GM10847 (cell line): ENCODE results near the gene TFAP2A.

Experiments
- POLR2A ChIP-seq: IDR thresholded peaks from 2 replicates; pipeline ENCODE4 v1.6.1; 2011; ENCODE audit not compliant: insufficient read length; ENCODE audit errors: extremely low read depth

The TFAP2A gene

DNA sequence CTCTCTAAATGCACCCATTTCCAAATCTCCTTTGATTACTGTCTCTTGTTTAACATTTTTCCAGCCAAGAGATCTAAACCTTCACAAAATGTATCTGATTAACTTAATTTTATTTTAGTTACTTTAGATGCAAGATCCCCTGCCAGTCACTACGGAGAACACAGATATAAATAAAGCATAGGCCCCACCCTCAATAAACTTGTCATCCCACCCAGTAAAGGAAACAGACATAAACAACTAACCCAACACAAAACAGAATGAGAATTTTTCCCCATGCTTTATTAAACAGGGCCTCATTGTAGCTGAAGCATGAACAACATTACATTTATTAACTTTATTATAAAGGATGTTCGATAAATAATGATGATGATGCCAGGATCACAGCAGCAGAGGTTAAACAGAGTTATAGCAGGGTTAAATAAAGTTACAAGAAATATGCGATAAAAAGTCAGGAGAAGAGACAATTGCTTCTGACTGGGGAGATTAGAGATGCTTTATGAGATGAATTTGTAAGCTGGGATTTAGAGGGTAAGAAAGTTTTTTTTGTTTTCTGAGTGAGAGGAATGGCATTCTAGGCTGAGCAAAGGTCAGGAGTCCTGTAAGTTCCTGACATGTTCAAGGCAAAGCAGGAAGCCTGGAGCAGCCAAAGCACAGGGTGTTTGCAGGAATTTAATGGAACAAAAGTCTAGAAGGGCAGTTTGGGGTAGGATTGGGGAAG is 41.1 kb downstream of the TFAP2A start:
- no peak for TF ChIP-seq POLR2A

DNA sequence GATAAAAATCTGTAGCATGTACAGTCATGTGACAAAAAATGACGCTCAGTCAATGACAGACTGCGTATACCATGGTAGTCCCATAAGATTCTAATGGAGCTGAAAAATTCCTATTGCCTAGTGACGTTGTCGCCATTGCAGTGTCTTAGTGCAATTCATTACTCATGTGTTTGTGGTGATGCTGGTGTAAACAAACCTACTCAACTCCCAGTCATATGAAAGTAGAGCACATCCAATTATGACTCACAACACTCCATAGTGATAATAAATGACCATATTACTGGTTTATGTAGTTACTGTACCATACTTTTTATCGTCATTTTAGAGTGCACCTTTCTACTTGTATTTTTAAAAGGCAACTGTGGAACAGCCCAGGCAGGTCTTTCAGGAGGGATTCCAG is 45.0 kb downstream of the TFAP2A start:
- no peak for TF ChIP-seq POLR2A

DNA sequence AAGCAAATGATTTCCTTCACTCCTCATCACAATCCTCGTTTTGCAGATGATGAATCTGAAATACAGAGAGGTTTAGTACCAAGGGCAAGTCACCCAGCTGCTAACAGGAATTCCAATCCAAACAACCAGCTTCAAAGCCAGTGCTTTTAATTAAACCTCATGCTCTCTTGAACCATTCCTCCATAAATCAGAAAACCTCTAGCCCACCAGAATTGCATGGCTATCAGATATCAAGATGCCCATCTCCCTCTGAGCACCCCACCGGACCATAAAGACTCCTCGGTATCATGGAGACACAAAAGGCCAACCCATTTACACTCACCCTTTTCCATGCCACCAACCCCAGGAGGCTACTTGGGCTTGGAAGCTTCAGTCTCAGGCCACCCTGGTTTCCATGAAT is 46.0 kb downstream of the TFAP2A start:
- no peak for TF ChIP-seq POLR2A

DNA sequence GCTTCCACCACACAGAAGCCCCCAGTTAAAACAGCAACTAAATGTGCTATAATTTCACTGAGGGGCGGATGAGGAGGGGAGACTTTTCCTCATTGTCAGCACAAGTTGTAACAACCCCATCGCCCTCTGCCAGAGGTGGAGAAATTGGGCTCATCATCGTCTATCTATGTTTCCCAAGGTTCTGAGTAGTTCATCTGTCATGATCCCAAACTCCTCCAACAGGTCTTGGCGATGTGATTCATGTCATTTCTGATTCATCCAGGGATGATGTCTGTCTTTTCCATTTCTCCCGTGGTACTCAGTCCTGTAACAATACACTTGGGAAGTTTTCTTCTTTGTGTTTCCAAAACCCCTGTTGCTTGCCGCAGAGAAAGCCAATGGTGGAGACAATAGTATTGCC is 51.0 kb downstream of the TFAP2A start:
- TF ChIP-seq POLR2A = no peak

GRCh38 chr6:10362300-10362699 is 52.6 kb downstream of the TFAP2A start:
- no peak for TF ChIP-seq POLR2A

GRCh38 chr6:10361428-10361827 is 53.4 kb downstream of the TFAP2A start:
- no peak for TF ChIP-seq POLR2A

DNA sequence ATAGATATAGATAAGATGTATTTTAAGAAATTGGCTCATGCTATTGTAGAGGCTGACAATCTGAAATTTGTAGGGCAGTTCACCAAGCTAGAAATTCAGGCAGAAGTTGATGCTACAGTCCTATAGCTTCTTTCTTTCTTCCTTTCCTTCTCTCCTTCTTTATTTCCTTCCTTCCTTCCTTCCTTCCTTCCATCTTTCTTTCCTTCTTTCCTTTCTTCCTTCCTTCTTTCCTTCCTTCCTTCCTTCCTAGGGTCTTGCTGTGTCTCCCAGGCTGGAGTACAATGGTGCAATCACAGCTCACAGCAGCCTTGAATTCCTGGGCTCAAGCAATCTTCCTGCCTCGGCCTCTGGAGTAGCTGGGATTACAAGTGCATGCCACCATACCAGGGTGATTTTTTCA is 55.3 kb downstream of the TFAP2A start:
- no peak for TF ChIP-seq POLR2A

GRCh38 chr6:10355115-10355702 is 59.7 kb downstream of the TFAP2A start:
- no peak for TF ChIP-seq POLR2A

GRCh38 chr6:10351791-10352190 is 63.1 kb downstream of the TFAP2A start:
- TF ChIP-seq POLR2A = no peak

- TF ChIP-seq POLR2A = no peak
These were observed 64.2 kb downstream of the TFAP2A start for GRCh38 chr6:10350720-10351119.

- no peak for TF ChIP-seq POLR2A
These were observed 67.1 kb downstream of the TFAP2A start for GRCh38 chr6:10347561-10348327.
